SK-N-SH treated with all-trans-retinoic acid at 6 μM for 48 hours (cell line): Measurements from ENCODE around the gene FRMD4A.

Source experiments
- CSDC2 ChIP-seq: fragments of 250-450 bp; sonication (Bioruptor Pico); IDR thresholded peaks from 2 replicates; pipeline ENCODE4 v1.5.0; 2020; ENCODE audit warnings: mild to moderate bottlenecking, moderate library complexity
- CSRNP3 ChIP-seq: fragments of 250-450 bp; sonication (Bioruptor Pico); IDR thresholded peaks from 2 replicates; pipeline ENCODE4 v1.5.1; 2021; ENCODE audit warnings: mild to moderate bottlenecking, moderate library complexity
- PATZ1 ChIP-seq: fragments of 250-450 bp; sonication (Bioruptor Pico); IDR thresholded peaks from 2 replicates; pipeline ENCODE4 v1.8.0; 2020; ENCODE audit warnings: mild to moderate bottlenecking, moderate library complexity, borderline replicate concordance
- ZFP30 ChIP-seq: fragments of 450-650 bp; formaldehyde crosslinking; IDR thresholded peaks from 2 replicates; pipeline ENCODE4 v1.5.0; 2022; ENCODE audit warnings: mild to moderate bottlenecking, moderate library complexity

GRCh38 chr10:13795653-13796555 is 534.8 kb downstream of the FRMD4A start:
- TF ChIP-seq CSRNP3 (CRISPR knock-in tag) (no peak), CSDC2 (no peak), PATZ1 (CRISPR knock-in tag) (no peak), ZFP30 (no peak)
